GM12864 (cell line): ENCODE data around the gene CNTN1.

Experiments
- DNase-seq: peaks from one replicate; pipeline ENCODE4 v3.0.0-alpha.2; 2011; ENCODE audit warnings: low read depth
- H3K4me3 ChIP-seq: 2 replicates; pipeline ENCODE4 v1.5.1; 2011; ENCODE audit warnings: mild to moderate bottlenecking, low read depth, low read length, control low read depth
- CTCF ChIP-seq: IDR thresholded peaks from 2 replicates; pipeline ENCODE4 v1.5.1; 2011; ENCODE audit warnings: low read depth, mild to moderate bottlenecking, moderate library complexity, low read length, control low read depth, inconsistent platforms; ENCODE audit errors: missing control alignments

CNTN1 gene

GRCh38 chr12:40986001-40986400 lies 293.8 kb downstream of the CNTN1 start:
- DNase-seq, result no peak
- TF ChIP-seq CTCF, result no peak
- H3K4me3 ChIP-seq, result no peak overlapping the region

GRCh38 chr12:40988355-40988754 lies 296.1 kb downstream of the CNTN1 start:
- no peak overlapping the region for H3K4me3 ChIP-seq
- DNase-seq, result no peak
- TF ChIP-seq CTCF, result no peak

- DNase-seq, result no peak
- no peak for TF ChIP-seq CTCF
- H3K4me3 ChIP-seq, result no peak overlapping the region
Measured at GRCh38 chr12:40988824-40989223, 296.6 kb downstream of the CNTN1 start.

- no peak for DNase-seq
- no peak for TF ChIP-seq CTCF
- no peak overlapping the region for H3K4me3 ChIP-seq
Measured at GRCh38 chr12:40989785-40990184, 297.5 kb downstream of the CNTN1 start.

GRCh38 chr12:40992158-40992557 lies 299.9 kb downstream of the CNTN1 start:
- DNase-seq, result no peak
- H3K4me3 ChIP-seq, result no peak overlapping the region
- no peak for TF ChIP-seq CTCF

GRCh38 chr12:40992674-40993073 lies 300.4 kb downstream of the CNTN1 start:
- H3K4me3 ChIP-seq, result no peak overlapping the region
- no peak for TF ChIP-seq CTCF
- DNase-seq, result no peak

GRCh38 chr12:40993158-40993557 lies 300.9 kb downstream of the CNTN1 start:
- no peak for TF ChIP-seq CTCF
- no peak overlapping the region for H3K4me3 ChIP-seq
- no peak for DNase-seq
